Erythroblast (primary cell): ENCODE data around the gene C16orf96.

Experiments used
- GATA1 ChIP-seq: IDR thresholded peaks from 2 replicates; pipeline ENCODE4 v1.6.1; 2011; ENCODE audit warnings: low read depth, mild to moderate bottlenecking, control low read depth, low read length, moderate library complexity
- POLR2A ChIP-seq: IDR thresholded peaks from 2 replicates; pipeline ENCODE4 v1.6.1; 2011; ENCODE audit warnings: mild to moderate bottlenecking, low read length

GRCh38 chr16:4570086-4570485 is 13.9 kb downstream of the C16orf96 start:
- TF ChIP-seq POLR2A (no peak), GATA1 (no peak)
